GM12874 (cell line): ENCODE results near the gene ANO8.

ENCODE experiments used
- TF ChIP-seq, protein P1 (sequence below): IDR thresholded peaks from 2 replicates; pipeline ENCODE4 v1.5.1; 2011; ENCODE audit warnings: low read depth, mild to moderate bottlenecking, control low read depth, low read length, moderate library complexity; ENCODE audit not compliant: insufficient read depth

Gene ANO8

DNA sequence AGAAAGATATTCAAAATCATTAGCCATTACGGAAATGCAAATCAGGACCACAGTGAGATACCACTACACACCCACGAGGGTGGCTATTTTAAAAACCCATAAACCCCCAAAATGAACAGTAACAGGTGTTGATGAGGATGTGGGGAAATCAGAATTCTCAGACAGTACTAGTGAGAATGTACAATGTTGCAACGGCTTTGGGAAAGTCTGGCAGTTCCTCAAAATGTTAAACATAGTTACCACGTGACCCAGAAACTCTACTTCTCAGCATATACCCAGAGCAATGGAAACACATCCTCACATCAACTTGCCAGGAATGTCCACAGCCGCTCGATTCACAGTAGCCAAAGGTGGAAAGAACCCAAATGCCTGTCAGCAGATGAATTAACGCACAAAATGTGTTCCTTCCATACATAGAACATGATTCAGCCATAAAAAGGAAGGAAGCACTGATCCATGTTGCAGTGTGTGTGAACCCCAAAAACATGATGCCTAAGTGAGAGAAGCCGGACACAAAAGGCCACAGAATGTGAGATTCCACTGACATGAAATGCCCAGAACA lies 35.5 kb upstream of the ANO8 start:
- TF ChIP-seq, protein P1, sequence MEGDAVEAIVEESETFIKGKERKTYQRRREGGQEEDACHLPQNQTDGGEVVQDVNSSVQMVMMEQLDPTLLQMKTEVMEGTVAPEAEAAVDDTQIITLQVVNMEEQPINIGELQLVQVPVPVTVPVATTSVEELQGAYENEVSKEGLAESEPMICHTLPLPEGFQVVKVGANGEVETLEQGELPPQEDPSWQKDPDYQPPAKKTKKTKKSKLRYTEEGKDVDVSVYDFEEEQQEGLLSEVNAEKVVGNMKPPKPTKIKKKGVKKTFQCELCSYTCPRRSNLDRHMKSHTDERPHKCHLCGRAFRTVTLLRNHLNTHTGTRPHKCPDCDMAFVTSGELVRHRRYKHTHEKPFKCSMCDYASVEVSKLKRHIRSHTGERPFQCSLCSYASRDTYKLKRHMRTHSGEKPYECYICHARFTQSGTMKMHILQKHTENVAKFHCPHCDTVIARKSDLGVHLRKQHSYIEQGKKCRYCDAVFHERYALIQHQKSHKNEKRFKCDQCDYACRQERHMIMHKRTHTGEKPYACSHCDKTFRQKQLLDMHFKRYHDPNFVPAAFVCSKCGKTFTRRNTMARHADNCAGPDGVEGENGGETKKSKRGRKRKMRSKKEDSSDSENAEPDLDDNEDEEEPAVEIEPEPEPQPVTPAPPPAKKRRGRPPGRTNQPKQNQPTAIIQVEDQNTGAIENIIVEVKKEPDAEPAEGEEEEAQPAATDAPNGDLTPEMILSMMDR, result no peak

DNA sequence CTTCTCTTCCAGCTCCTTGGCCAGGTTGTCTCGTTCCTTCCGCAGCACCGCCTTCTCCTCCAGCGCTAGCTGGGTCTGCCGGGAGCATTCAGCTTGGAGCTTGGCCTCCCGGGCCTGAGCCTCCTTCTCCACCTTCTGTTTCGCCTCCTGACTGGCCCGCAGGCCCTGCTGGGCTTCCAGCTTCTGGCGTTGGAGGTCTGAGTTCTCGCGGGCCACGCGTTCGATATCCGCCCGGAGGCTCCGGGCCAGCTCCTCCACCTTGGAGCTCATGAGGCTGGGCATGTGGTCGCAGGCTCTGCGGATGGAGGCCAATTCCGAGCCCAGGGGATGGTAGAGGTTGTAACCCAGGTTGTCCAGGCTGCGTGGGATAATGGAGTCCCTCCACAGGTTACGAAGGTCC lies 30.7 kb upstream of the ANO8 start:
- TF ChIP-seq, protein P1, result no peak

DNA sequence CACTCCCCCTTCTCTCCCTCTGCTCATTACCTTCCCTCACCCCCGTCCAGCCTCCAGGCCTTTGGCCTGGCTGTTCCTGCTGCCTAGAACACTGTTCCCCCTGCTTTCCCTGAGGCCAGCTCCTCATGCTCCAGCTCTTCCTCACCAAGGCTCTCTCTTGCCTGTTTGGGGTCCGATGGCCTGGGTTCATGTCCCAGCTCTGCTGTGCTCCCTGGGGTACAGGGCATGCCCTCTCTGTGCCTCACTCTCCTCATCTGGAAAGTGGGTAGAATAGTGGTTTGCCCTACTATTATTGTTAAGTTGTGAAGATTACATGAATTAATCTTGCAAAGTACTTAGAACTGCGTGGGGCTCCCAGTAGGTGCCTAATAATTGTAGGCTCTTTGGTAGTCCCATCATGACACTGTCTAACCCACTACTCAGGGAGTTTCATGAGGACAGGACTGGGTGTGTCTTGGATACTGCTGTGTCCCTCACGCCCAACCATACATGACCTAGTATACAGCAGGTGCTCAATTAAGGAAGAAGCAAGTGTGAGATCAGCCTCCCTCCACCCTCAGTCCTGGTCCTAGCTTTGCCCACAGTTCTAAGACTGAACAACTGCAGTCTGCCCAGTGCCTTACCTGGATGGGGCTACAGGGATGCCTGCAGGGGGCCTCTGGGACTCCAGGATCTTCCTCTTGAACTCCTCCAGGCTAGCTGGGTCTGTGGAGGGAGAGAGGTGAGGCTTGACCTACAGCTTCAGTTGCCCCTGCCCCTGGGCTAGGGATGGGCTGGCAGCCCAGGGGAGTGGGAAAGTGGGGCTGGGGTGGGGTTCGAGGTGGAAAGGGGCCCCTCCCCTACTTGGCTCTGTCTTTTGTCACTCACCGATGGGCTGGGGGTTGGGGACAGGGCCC lies 25.5 kb upstream of the ANO8 start:
- TF ChIP-seq, protein P1, result no peak

DNA sequence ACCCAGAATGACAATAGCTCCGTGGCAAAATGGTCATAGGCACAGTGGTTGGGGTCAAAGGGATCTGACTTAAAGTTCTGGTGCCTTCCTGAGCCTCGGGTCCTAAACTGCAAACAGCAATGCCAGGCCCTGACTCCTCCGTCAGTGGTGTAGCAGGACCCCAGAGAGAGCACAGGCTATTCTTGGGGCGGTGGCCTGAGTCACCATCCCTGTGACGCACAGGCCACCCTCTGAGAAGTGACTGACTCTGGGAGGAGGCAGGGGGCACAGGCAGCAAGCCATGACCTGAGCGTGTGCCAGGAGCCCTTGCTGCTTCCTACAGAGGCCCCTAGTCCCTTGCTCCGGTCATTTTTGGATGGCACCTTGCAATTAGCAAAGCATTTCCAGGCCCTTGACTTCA lies 23.7 kb upstream of the ANO8 start:
- TF ChIP-seq, protein P1, result no peak

DNA sequence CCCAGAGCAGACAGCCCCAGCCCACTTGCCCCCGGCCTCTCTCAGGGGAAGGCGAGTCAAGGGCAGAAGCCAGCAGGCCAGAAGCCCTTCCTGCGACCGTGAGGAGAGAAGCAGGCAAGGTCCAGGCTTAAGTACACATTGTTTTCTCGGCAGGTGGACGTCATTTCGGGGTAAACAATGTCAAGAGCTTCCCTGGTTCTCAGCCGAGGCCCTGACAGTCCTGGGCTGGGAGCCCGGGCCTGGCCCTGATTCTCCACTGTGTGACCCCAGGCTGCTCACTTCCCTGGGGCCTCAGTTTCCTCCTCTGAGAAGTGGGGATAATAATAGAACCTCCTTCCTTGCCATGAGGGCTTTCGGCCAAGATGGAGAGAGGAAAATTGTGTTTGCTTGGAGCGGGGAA lies 23.1 kb upstream of the ANO8 start:
- TF ChIP-seq, protein P1, result no peak

DNA sequence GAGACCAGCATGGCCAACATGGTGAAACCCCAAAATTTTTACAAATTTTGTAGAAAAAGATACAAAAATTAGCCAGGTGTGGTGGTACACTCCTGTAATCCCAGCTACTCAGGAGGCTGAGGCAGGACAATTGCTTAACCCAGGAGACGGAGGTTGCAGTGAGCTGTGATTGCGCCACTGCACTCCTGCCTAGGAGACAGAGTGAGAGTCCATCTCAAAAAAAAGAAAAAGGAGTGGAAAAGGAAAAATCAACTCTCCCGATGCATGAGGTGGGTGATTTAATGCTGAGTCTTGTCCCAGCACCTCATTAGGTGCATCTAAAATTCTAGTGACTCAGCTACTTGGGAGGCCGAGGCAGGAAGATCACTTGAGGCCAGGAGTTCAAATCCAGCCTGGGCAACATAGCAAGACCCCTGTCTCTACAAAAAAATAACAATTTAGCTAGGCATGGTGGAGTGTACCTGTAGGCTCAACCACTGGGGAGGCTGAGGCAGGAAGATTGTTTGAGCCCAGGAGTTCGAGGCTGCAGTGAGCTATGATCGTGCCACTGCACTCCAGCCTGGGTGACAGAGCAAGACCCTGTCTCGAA lies 22.5 kb upstream of the ANO8 start:
- TF ChIP-seq, protein P1, result no peak

DNA sequence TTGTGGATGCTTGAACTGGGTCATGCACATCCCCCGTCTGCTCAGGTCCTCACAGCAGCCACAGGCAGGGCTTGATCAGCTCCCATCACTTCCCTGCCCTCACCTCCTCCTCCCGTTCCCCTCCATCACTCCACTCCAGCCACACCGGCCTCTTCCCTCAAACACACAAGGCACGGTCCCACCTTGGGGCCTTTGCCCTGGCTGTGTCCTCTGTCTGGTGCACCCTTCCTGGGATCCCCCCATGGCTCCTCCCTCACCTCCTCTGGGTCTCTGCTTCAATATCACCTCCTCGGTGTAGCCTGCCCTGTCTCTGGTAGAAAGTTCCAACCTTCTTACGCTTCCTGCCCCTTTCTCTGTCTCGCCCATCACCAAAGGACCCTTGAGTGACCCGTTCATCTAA lies 18.7 kb upstream of the ANO8 start:
- TF ChIP-seq, protein P1, result no peak
